Endothelial cell of umbilical vein (primary cell): ENCODE data around the gene CCR2. TPM values are rescaled to one million over a fixed set of nuclear protein-coding genes. Genes with fewer than 3 reads are reported as not detected.

ENCODE experiments used
- BruUV-seq: library from RNA; stranded (reverse); fragments of 400-500 nt; replicated peaks from 2 replicates; lab custom pipeline; 2021; lab: Mats Ljungman, UMichigan
- CTCF ChIA-PET: fragments of 300-600, 350-600 bp; sonication (Branson Sonifier 250); formaldehyde crosslinking; loops from one replicate; lab custom pipeline; 2021; ENCODE audit warnings: antibody characterized with exemption, inconsistent platforms; lab: Charles Lee
- POLR2A ChIA-PET: fragments of 300-600, 350-600 bp; sonication (Branson Sonifier 250); formaldehyde crosslinking; loops from one replicate; lab custom pipeline; 2021; ENCODE audit warnings: antibody characterized with exemption, inconsistent platforms; lab: Charles Lee
- DNase-seq: peaks from one replicate; pipeline ENCODE4 v3.0.0-alpha.2; 2011; ENCODE audit warnings: low read depth, low spot score
- FAIRE-seq: peaks from 2 replicates; lab custom pipeline; 2011; peaks lifted over from hg19 to GRCh38; lab: Jason Lieb, UNC
- H2AFZ ChIP-seq: 2 replicates; pipeline ENCODE4 v1.6.0; 2012; ENCODE audit warnings: low read depth, low read length, control low read depth, inconsistent platforms
- H3K27ac ChIP-seq: 2 replicates; pipeline ENCODE4 v1.5.1; 2011; ENCODE audit warnings: low read depth, mild to moderate bottlenecking, control low read depth, low read length, moderate library complexity; ENCODE audit not compliant: insufficient read depth
- H3K27me3 ChIP-seq, 2 experiments: 2 replicates each; pipeline versions ENCODE4 v1.6.0 to v1.6.1; 2011; ENCODE audit warnings: low read length in 2 of 2, mixed read lengths in 1 of 2; ENCODE audit not compliant: control insufficient read depth in 2 of 2, insufficient read depth in 2 of 2
- H3K36me3 ChIP-seq, 2 experiments: 2 replicates in 1 of 2; 3 replicates in 1 of 2; pipeline ENCODE4 v1.5.1; 2011; ENCODE audit warnings: low read length in 2 of 2, mild to moderate bottlenecking in 1 of 2, moderate library complexity in 1 of 2; ENCODE audit not compliant: control insufficient read depth in 2 of 2, insufficient read depth in 2 of 2; ENCODE audit errors: extremely low read depth in 1 of 2
- H3K4me1 ChIP-seq: 3 replicates; pipeline ENCODE4 v1.5.1; 2011; ENCODE audit warnings: mild to moderate bottlenecking, low read length; ENCODE audit not compliant: control insufficient read depth, insufficient read depth; ENCODE audit errors: extremely low read depth
- H3K4me2 ChIP-seq: 2 replicates; pipeline ENCODE4 v1.6.1; 2011; ENCODE audit warnings: low read length, control low read depth, mixed read lengths; ENCODE audit not compliant: insufficient read depth
- H3K4me3 ChIP-seq, 3 experiments: fragments of 200-600 bp in 1 of 3; sonication (generic), shearing (Covaris generic) in 1 of 3; replicated peaks in 1 of 3; 2 replicates each; pipeline ENCODE4 v1.5.1; 2011 to 2016; ENCODE audit warnings: control low read depth in 3 of 3, low read length in 3 of 3, mild to moderate bottlenecking in 2 of 3, inconsistent platforms in 1 of 3, low read depth in 1 of 3, moderate library complexity in 1 of 3; ENCODE audit not compliant: insufficient read depth in 1 of 3
- H3K79me2 ChIP-seq: 2 replicates; pipeline ENCODE4 v1.6.0; 2012; ENCODE audit warnings: low read length, inconsistent platforms; ENCODE audit not compliant: control insufficient read depth, insufficient read depth
- H3K9ac ChIP-seq: replicated peaks from 2 replicates; pipeline ENCODE3; 2011; ENCODE audit warnings: low read length, control low read depth; ENCODE audit not compliant: insufficient read depth; ENCODE audit errors: extremely low read depth
- H3K9me1 ChIP-seq: replicated peaks from 3 replicates; pipeline ENCODE4 v1.6.0; 2011; ENCODE audit warnings: mild to moderate bottlenecking, low read length; ENCODE audit not compliant: control insufficient read depth, insufficient read depth; ENCODE audit errors: extremely low read depth
- H3K9me3 ChIP-seq: replicated peaks from 2 replicates; pipeline ENCODE4 v1.5.1; 2012; ENCODE audit warnings: low read length, inconsistent platforms; ENCODE audit not compliant: control insufficient read depth, insufficient read depth
- H4K20me1 ChIP-seq: replicated peaks from 2 replicates; pipeline ENCODE3; 2011; ENCODE audit warnings: mild to moderate bottlenecking, low read length; ENCODE audit not compliant: control insufficient read depth, insufficient read depth; ENCODE audit errors: extremely low read depth
- EZH2 ChIP-seq: IDR thresholded peaks from 2 replicates; pipeline ENCODE4 v1.6.1; 2012; ENCODE audit warnings: borderline replicate concordance, low read depth, mild to moderate bottlenecking, moderate library complexity, low read length, inconsistent platforms; ENCODE audit not compliant: severe bottlenecking
- FOS ChIP-seq: IDR thresholded peaks from 2 replicates; pipeline ENCODE4 v1.6.1; 2011; ENCODE audit warnings: mild to moderate bottlenecking, low read length, moderate library complexity, borderline replicate concordance; ENCODE audit not compliant: insufficient read depth
- GATA2 ChIP-seq: IDR thresholded peaks from 2 replicates; pipeline ENCODE4 v1.7.0; 2011; ENCODE audit warnings: low read depth, mild to moderate bottlenecking, moderate library complexity, mixed read lengths, low read length; ENCODE audit not compliant: insufficient read length, insufficient read depth
- JUN ChIP-seq: IDR thresholded peaks from 2 replicates; pipeline ENCODE4 v1.6.1; 2011; ENCODE audit warnings: borderline replicate concordance, low read depth; ENCODE audit not compliant: insufficient read length, insufficient read depth
- MAX ChIP-seq: IDR thresholded peaks from 2 replicates; pipeline ENCODE4 v1.6.1; 2011; ENCODE audit not compliant: insufficient read depth, insufficient read length
- MYC ChIP-seq: IDR thresholded peaks from one replicate; pipeline ENCODE4 v1.6.1; 2011; ENCODE audit warnings: mild to moderate bottlenecking, low read depth, low read length
- POLR2A ChIP-seq: IDR thresholded peaks from 2 replicates; pipeline ENCODE4 v1.6.1; 2012; ENCODE audit warnings: low read depth, mild to moderate bottlenecking, control low read depth, low read length
- POLR2AphosphoS5 ChIP-seq: IDR thresholded peaks from 2 replicates; pipeline ENCODE4 v1.6.1; 2012; ENCODE audit warnings: low read depth, mild to moderate bottlenecking, control low read depth, low read length, moderate library complexity; ENCODE audit not compliant: insufficient read depth
- dilution Hi-C: fragments of 300-500 bp; cut with MboI; formaldehyde crosslinking; loops from one replicate; pipeline ENCODE4 v1.15.0; 2019; ENCODE audit warnings: low sequenced_read_pairs; ENCODE audit not compliant: extremely low pct_ligation_motif_present
- intact Hi-C: fragments of 100-400 bp; cut with micrococcal nuclease; formaldehyde crosslinking; loops from one replicate; pipeline ENCODE4 v1.10.0; 2022
- polyA plus RNA-seq, 4 experiments: library from polyadenylated mRNA; depleted of rRNA in 3 of 4; stranded (reverse) in 3 of 4; unstranded in 1 of 4; fragments of >200 nt; gene quantifications; 2 replicates each; pipeline versions ENCODE4 v1.2.1 to v1.2.3, GENCODE V29; 2011 to 2012; ENCODE audit warnings: missing spikeins in 1 of 4
- total RNA-seq: library from RNA; stranded (reverse); gene quantifications from 2 replicates; pipeline ENCODE4 v1.2.3, GENCODE V29; 2021
- TF ChIP-seq, protein P1 (sequence below), 2 donors: IDR thresholded peaks; 1 replicate in 1 of 2; 2 replicates in 1 of 2; pipeline ENCODE4 v1.5.1; 2011; ENCODE audit warnings: low read length in 2 of 2, mild to moderate bottlenecking in 2 of 2, moderate library complexity in 2 of 2, control low read depth in 1 of 2, inconsistent platforms in 1 of 2, low read depth in 1 of 2; ENCODE audit not compliant: insufficient read depth in 1 of 2; ENCODE audit errors: extremely low read depth in 1 of 2

CCR2 gene
- total and polyA plus RNA-seq, 2 donors (not counting 3 experiments of a cell fraction or from before 2014, with no cell fraction given): not detected

DNA sequence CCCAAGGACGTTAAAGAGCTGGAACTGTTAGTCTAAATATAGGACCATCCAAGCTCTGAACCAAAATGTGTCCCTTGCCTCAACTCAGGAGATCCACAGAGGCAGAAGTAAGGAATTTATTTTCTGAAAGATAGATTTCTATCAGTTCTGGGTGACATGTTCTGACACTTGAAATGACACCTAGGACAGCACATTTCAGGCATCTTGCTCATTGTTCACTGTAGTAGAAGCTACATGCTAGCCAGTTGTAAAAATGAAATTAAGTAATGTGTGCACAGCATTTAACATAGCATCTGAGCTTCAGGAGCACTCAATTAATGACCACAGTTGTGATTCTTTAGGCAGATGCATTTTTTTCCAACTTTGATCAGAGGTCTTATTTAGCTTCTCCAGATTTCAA lies 567 bp downstream of the CCR2 start:
- intact Hi-C loops (no loop called here), dilution Hi-C loops (no loop called here)
- Histone ChIP-seq H3K79me2 (no peaks in the 10 kb centered on the region), H3K9me3 (no peaks in the 10 kb centered on the region), H3K4me1 (no peaks in the 10 kb centered on the region), H3K27me3 (peaks cover 7 to 8% of the 10 kb centered on the region in 2 experiments), H3K27ac (no peak overlapping the region), H4K20me1 (no peaks in the 10 kb centered on the region), H3K9me1 (no peaks in the 10 kb centered on the region), H3K4me3 (no peak overlapping the region), H2AFZ (no peak overlapping the region), H3K4me2 (no peak overlapping the region), H3K9ac (no peak overlapping the region), H3K36me3 (no peaks in the 10 kb centered on the region)
- ChIA-PET POLR2A (no interaction called here), CTCF (interaction anchor here (0.9 kb wide), 1 partner anchor 73 kb away, joined by 4 read pairs; no protein-coding TSS in a partner anchor)
- FAIRE-seq (no peak), DNase-seq (no peak)
- no peak for TF ChIP-seq MYC
- no peak for TF ChIP-seq EZH2
- TF ChIP-seq MAX: no peak
- no peak for TF ChIP-seq POLR2A
- TF ChIP-seq POLR2AphosphoS5: no peak
- no peak for TF ChIP-seq GATA2
- no peak for TF ChIP-seq FOS
- TF ChIP-seq JUN: no peak
- TF ChIP-seq, protein P1, sequence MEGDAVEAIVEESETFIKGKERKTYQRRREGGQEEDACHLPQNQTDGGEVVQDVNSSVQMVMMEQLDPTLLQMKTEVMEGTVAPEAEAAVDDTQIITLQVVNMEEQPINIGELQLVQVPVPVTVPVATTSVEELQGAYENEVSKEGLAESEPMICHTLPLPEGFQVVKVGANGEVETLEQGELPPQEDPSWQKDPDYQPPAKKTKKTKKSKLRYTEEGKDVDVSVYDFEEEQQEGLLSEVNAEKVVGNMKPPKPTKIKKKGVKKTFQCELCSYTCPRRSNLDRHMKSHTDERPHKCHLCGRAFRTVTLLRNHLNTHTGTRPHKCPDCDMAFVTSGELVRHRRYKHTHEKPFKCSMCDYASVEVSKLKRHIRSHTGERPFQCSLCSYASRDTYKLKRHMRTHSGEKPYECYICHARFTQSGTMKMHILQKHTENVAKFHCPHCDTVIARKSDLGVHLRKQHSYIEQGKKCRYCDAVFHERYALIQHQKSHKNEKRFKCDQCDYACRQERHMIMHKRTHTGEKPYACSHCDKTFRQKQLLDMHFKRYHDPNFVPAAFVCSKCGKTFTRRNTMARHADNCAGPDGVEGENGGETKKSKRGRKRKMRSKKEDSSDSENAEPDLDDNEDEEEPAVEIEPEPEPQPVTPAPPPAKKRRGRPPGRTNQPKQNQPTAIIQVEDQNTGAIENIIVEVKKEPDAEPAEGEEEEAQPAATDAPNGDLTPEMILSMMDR (IDR thresholded peaks at IDR 0.05; ENCODE audit: extremely low read depth in 1 of 2, insufficient read depth in 1 of 2, low read depth in 1 of 2, low read length in 2 of 2): no peak
- BruUV-seq: no TSS peak
